ENCODE measurements around the gene SLC16A13. TPM values are rescaled to one million over a fixed set of nuclear protein-coding genes. Genes with fewer than 3 reads are reported as not detected.

Gene SLC16A13
- total and polyA plus RNA-seq, 2 experiments from 2014 or later, result 6.2 to 18.8 TPM

- Histone ChIP-seq H3K4me2 (no peak overlapping the region), H3K9me3 (ENCODE audit: low read depth) (no peaks in the 10 kb centered on the region), H2AFZ (no peak overlapping the region), H3K27me3 (no peaks in the 10 kb centered on the region), H4K20me1 (ENCODE audit: insufficient read depth, poor library complexity, severe bottlenecking) (no peaks in the 10 kb centered on the region), H3K4me1 (ENCODE audit: insufficient read depth) (no peaks in the 10 kb centered on the region), H3K9me2 (replicated peaks; ENCODE audit: insufficient read depth) (no peaks in the 10 kb centered on the region), H3K36me3 (replicated peaks; ENCODE audit: insufficient read depth, low read depth) (no peaks in the 10 kb centered on the region), H3K27ac (no peak overlapping the region), H3K79me2 (no peaks in the 10 kb centered on the region), H3K4me3 (no peak overlapping the region)
- TF ChIP-seq CTCF (IDR thresholded peaks at IDR 0.05; ENCODE audit: poor library complexity) (no peak), EZH2phosphoT487 (IDR thresholded peaks at IDR 0.05; ENCODE audit: low read depth, severe bottlenecking, unreplicated experiment) (no peak), EZH2 (IDR thresholded peaks at IDR 0.05; ENCODE audit: borderline replicate concordance) (no peak)
- WGBS (ENCODE audit: low lambda C conversion rate, missing lambda C conversion rate), result 69% methylated on average over 4 of the region's 4 CpGs
- DNase-seq (ENCODE audit: low spot score), result no peak
Measured at GRCh38 chr17:7056386-7056785, 20.6 kb downstream of the SLC16A13 start.

GRCh38 chr17:7058831-7059447 is 23.1 kb downstream of the SLC16A13 start:
- TF ChIP-seq CTCF (IDR thresholded peaks at IDR 0.05; ENCODE audit: poor library complexity) (no peak), EZH2 (IDR thresholded peaks at IDR 0.05; ENCODE audit: borderline replicate concordance) (no peak), EZH2phosphoT487 (IDR thresholded peaks at IDR 0.05; ENCODE audit: low read depth, severe bottlenecking, unreplicated experiment) (no peak)
- Histone ChIP-seq H3K27ac (no peak overlapping the region), H4K20me1 (ENCODE audit: insufficient read depth, poor library complexity, severe bottlenecking) (no peaks in the 10 kb centered on the region), H3K9me2 (replicated peaks; ENCODE audit: insufficient read depth) (no peaks in the 10 kb centered on the region), H2AFZ (no peak overlapping the region), H3K27me3 (no peaks in the 10 kb centered on the region), H3K9me3 (ENCODE audit: low read depth) (no peaks in the 10 kb centered on the region), H3K4me2 (no peak overlapping the region), H3K4me1 (ENCODE audit: insufficient read depth) (no peaks in the 10 kb centered on the region), H3K79me2 (no peaks in the 10 kb centered on the region), H3K36me3 (replicated peaks; ENCODE audit: insufficient read depth, low read depth) (no peaks in the 10 kb centered on the region), H3K4me3 (no peak overlapping the region)
- no peak for DNase-seq (ENCODE audit: low spot score)
- 82% methylated on average over 7 of the region's 7 CpGs for whole genome bisulfite sequencing (ENCODE audit: low lambda C conversion rate, missing lambda C conversion rate)

GRCh38 chr17:7060165-7060891 is 24.5 kb downstream of the SLC16A13 start:
- H3K4me2 ChIP-seq, result no peak overlapping the region
- whole genome bisulfite sequencing (ENCODE audit: low lambda C conversion rate, missing lambda C conversion rate), result 63% methylated on average over 6 of the region's 6 CpGs

More at GRCh38 chr17:7060165-7060891, 24.5 kb downstream of the SLC16A13 start:
- no peaks in the 10 kb centered on the region for H3K4me1 ChIP-seq (ENCODE audit: insufficient read depth)
- no peaks in the 10 kb centered on the region for H3K27me3 ChIP-seq
- no peak for DNase-seq (ENCODE audit: low spot score)
- no peaks in the 10 kb centered on the region for H3K79me2 ChIP-seq
- no peak for TF ChIP-seq EZH2 (IDR thresholded peaks at IDR 0.05; ENCODE audit: borderline replicate concordance)
- TF ChIP-seq EZH2phosphoT487 (IDR thresholded peaks at IDR 0.05; ENCODE audit: low read depth, severe bottlenecking, unreplicated experiment), result no peak
- no peak for TF ChIP-seq CTCF (IDR thresholded peaks at IDR 0.05; ENCODE audit: poor library complexity)
- no peaks in the 10 kb centered on the region for H3K9me2 ChIP-seq (replicated peaks; ENCODE audit: insufficient read depth)
- no peaks in the 10 kb centered on the region for H3K9me3 ChIP-seq (ENCODE audit: low read depth)
- H3K27ac ChIP-seq, result peak overlapping the region; percentile 18
- no peak overlapping the region for H3K4me3 ChIP-seq
- H3K36me3 ChIP-seq (replicated peaks; ENCODE audit: insufficient read depth, low read depth), result no peaks in the 10 kb centered on the region
- H4K20me1 ChIP-seq (ENCODE audit: insufficient read depth, poor library complexity, severe bottlenecking), result no peaks in the 10 kb centered on the region
- H2AFZ ChIP-seq, result no peak overlapping the region

Data from hepatocyte (in vitro differentiated cells).